Peyer's patch (tissue), 4 donors: ENCODE measurements around the gene SLC51B.

Experiments
- CTCF ChIP-seq, 6 experiments: fragments of 450-650 bp in 4 of 6; fragments of 200-600 bp in 2 of 6; sonication (generic) in 1 of 6; IDR thresholded peaks; one replicate each; pipeline ENCODE4 v1.5.1; 2017 to 2019; ENCODE audit warnings: antibody characterized with exemption in 6 of 6, mild to moderate bottlenecking in 3 of 6, moderate library complexity in 1 of 6
- POLR2A ChIP-seq, 2 donors: fragments of 450-650 bp; IDR thresholded peaks; one replicate each; pipeline ENCODE4 v1.5.1; 2017; ENCODE audit warnings: antibody characterized with exemption in 2 of 2, mild to moderate bottlenecking in 2 of 2, moderate library complexity in 2 of 2

GRCh38 chr15:65040461-65040860 lies 4.7 kb upstream of the SLC51B start:
- no peak for TF ChIP-seq CTCF (IDR thresholded peaks at IDR 0.05)
- TF ChIP-seq POLR2A (IDR thresholded peaks at IDR 0.05) = no peak
